HL-60 (cell line): ENCODE measurements around the gene RAG1.

Experiments used
- DNase-seq, 2 experiments: peaks; one replicate each; pipeline ENCODE4 v3.0.0-alpha.2; 2010 to 2020; ENCODE audit warnings: low read depth in 1 of 2, low spot score in 1 of 2
- H3K27ac ChIP-seq: fragments of 250-450 bp; sonication (Bioruptor Pico); replicated peaks from 2 replicates; pipeline ENCODE4 v1.5.1; 2020; ENCODE audit warnings: mild to moderate bottlenecking, moderate library complexity
- H3K27me3 ChIP-seq: fragments of 250-450 bp; sonication (Bioruptor Pico); 2 replicates; pipeline ENCODE4 v1.5.1; 2021; ENCODE audit warnings: mild to moderate bottlenecking, moderate library complexity; ENCODE audit not compliant: insufficient read depth, poor library complexity, severe bottlenecking
- H3K4me3 ChIP-seq: replicated peaks from 2 replicates; pipeline ENCODE4 v1.5.1; 2011; ENCODE audit warnings: mild to moderate bottlenecking, control low read depth, low read length; ENCODE audit not compliant: insufficient read depth
- CTCF ChIP-seq: IDR thresholded peaks from one replicate; pipeline ENCODE4 v1.5.1; 2011; ENCODE audit warnings: low read length, control low read depth, inconsistent platforms; ENCODE audit not compliant: insufficient read depth
- GABPA ChIP-seq: IDR thresholded peaks from 2 replicates; pipeline ENCODE4 v1.6.1; 2012; ENCODE audit warnings: low read depth
- POLR2AphosphoS5 ChIP-seq: IDR thresholded peaks from 2 replicates; pipeline ENCODE4 v1.6.1; 2012; ENCODE audit warnings: low read depth
- REST ChIP-seq: IDR thresholded peaks from 2 replicates; pipeline ENCODE4 v1.6.1; 2012; ENCODE audit warnings: low read depth; ENCODE audit not compliant: insufficient replicate concordance
- SPI1 ChIP-seq: IDR thresholded peaks from 2 replicates; pipeline ENCODE4 v1.6.1; 2012; ENCODE audit warnings: low read depth, mild to moderate bottlenecking, borderline replicate concordance

RAG1 gene

GRCh38 chr11:36598051-36598450 is 30.2 kb downstream of the RAG1 start, which contains the start of gene RAG2:
TSS of gene RAG2 (minus strand) at chr11:36598236. CDS start at chr11:36594168, 4,068 bp downstream.
- Histone ChIP-seq H3K4me3 (no peak within 1 kb of the TSS), H3K27me3 (no peaks in the 10 kb centered on the region), H3K27ac (no peak within 1 kb of the TSS)
- TF ChIP-seq REST = no peak
- TF ChIP-seq SPI1 = no peak
- no peak for TF ChIP-seq POLR2AphosphoS5
- no peak for TF ChIP-seq CTCF
- no peak for TF ChIP-seq GABPA
- no peak for DNase-seq

- no peak overlapping the region for H3K27ac ChIP-seq
- no peak overlapping the region for H3K4me3 ChIP-seq
- no peak for TF ChIP-seq REST
- no peak for TF ChIP-seq SPI1
- TF ChIP-seq POLR2AphosphoS5 = no peak
- TF ChIP-seq GABPA = no peak
- TF ChIP-seq CTCF = no peak
- H3K27me3 ChIP-seq = no peaks in the 10 kb centered on the region
- DNase-seq = no peak
Measured at GRCh38 chr11:36600180-36600579, 32.4 kb downstream of the RAG1 start.

- Histone ChIP-seq H3K4me3 (no peak overlapping the region), H3K27ac (peak overlapping the region; percentile 53), H3K27me3 (no peaks in the 10 kb centered on the region)
- no peak for TF ChIP-seq POLR2AphosphoS5
- no peak for TF ChIP-seq GABPA
- peak; percentile 59; the same call in 1 of the 2 replicates for TF ChIP-seq SPI1
- no peak for TF ChIP-seq CTCF
- TF ChIP-seq REST = no peak
- peak in 1 of 2 experiments; percentile 3 for DNase-seq
Measured at GRCh38 chr11:36601155-36601554, 33.3 kb downstream of the RAG1 start.
